WTC11 (cell line): ENCODE data around the gene C1QL4.
"Not testable (repeated sequence)": the region's sequence is repeated elsewhere in the genome, so short reads cannot be mapped to it uniquely, and the experiment has no call there.

Experiments
- FOXJ3 ChIP-seq: sonication (generic); formaldehyde crosslinking; IDR thresholded peaks from 2 replicates; pipeline ENCODE4 v1.9.0; 2021; ENCODE audit warnings: missing genetic modification reagents, mild to moderate bottlenecking, borderline replicate concordance
- MAX ChIP-seq: sonication (generic); formaldehyde crosslinking; IDR thresholded peaks from 2 replicates; pipeline ENCODE4 v1.8.0; 2022; ENCODE audit warnings: mild to moderate bottlenecking, missing genetic modification reagents
- NR3C1 ChIP-seq: sonication (generic); formaldehyde crosslinking; conservative IDR thresholded peaks from 2 replicates; pipeline ENCODE4 v1.8.1; 2023; ENCODE audit warnings: low read depth, mild to moderate bottlenecking, missing genetic modification reagents
- SMAD3 ChIP-seq: sonication (generic); formaldehyde crosslinking; IDR thresholded peaks from 2 replicates; pipeline ENCODE4 v1.8.0; 2022; ENCODE audit warnings: missing genetic modification reagents, mild to moderate bottlenecking, borderline replicate concordance
- USF2 ChIP-seq: sonication (generic); formaldehyde crosslinking; IDR thresholded peaks from 2 replicates; pipeline ENCODE4 v1.8.1; 2023; ENCODE audit warnings: mild to moderate bottlenecking, missing genetic modification reagents, moderate library complexity
- TF ChIP-seq, protein P1 (sequence below): sonication (generic); formaldehyde crosslinking; IDR thresholded peaks from 2 replicates; pipeline ENCODE4 v1.8.1; 2022; ENCODE audit warnings: mild to moderate bottlenecking, moderate library complexity, missing genetic modification reagents
- TF ChIP-seq, protein P2 (sequence below): fragments of 200-600 bp; IDR thresholded peaks from 2 replicates; pipeline ENCODE4 v1.8.0; 2022; ENCODE audit warnings: antibody characterized with exemption
- TF ChIP-seq, protein P3 (sequence below): sonication (generic); formaldehyde crosslinking; IDR thresholded peaks from 2 replicates; pipeline ENCODE4 v1.8.0; 2022; ENCODE audit warnings: missing genetic modification reagents

DNA sequence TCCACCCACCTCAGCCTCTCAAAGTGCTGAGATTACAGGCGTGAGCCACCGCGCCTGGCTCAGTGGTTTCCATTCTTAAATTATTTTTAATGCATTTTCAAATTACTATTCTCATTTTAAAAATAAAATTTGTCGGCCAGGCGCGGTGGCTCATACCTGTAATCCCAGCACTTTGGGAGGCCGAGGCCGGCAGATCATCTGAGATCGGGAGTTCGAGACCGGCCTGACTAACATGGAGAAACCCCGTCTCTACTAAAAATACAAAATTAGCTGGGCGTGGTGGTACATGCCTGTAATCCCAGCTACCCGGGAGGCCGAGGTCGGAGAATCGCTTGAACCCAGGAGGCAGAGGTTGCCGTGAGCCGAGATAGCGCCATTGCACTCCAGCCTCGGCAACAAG is 3.2 kb downstream of the C1QL4 start:
- TF ChIP-seq, protein P1, sequence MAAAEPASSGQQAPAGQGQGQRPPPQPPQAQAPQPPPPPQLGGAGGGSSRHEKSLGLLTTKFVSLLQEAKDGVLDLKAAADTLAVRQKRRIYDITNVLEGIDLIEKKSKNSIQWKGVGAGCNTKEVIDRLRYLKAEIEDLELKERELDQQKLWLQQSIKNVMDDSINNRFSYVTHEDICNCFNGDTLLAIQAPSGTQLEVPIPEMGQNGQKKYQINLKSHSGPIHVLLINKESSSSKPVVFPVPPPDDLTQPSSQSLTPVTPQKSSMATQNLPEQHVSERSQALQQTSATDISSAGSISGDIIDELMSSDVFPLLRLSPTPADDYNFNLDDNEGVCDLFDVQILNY (CRISPR knock-in tag), result not testable (repeated sequence)
- TF ChIP-seq NR3C1 (CRISPR knock-in tag); USF2; MAX (CRISPR knock-in tag); SMAD3 (CRISPR knock-in tag); FOXJ3 (CRISPR knock-in tag): not testable (repeated sequence)
- TF ChIP-seq, protein P2, sequence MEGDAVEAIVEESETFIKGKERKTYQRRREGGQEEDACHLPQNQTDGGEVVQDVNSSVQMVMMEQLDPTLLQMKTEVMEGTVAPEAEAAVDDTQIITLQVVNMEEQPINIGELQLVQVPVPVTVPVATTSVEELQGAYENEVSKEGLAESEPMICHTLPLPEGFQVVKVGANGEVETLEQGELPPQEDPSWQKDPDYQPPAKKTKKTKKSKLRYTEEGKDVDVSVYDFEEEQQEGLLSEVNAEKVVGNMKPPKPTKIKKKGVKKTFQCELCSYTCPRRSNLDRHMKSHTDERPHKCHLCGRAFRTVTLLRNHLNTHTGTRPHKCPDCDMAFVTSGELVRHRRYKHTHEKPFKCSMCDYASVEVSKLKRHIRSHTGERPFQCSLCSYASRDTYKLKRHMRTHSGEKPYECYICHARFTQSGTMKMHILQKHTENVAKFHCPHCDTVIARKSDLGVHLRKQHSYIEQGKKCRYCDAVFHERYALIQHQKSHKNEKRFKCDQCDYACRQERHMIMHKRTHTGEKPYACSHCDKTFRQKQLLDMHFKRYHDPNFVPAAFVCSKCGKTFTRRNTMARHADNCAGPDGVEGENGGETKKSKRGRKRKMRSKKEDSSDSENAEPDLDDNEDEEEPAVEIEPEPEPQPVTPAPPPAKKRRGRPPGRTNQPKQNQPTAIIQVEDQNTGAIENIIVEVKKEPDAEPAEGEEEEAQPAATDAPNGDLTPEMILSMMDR, result not testable (repeated sequence)
- TF ChIP-seq, protein P3, sequence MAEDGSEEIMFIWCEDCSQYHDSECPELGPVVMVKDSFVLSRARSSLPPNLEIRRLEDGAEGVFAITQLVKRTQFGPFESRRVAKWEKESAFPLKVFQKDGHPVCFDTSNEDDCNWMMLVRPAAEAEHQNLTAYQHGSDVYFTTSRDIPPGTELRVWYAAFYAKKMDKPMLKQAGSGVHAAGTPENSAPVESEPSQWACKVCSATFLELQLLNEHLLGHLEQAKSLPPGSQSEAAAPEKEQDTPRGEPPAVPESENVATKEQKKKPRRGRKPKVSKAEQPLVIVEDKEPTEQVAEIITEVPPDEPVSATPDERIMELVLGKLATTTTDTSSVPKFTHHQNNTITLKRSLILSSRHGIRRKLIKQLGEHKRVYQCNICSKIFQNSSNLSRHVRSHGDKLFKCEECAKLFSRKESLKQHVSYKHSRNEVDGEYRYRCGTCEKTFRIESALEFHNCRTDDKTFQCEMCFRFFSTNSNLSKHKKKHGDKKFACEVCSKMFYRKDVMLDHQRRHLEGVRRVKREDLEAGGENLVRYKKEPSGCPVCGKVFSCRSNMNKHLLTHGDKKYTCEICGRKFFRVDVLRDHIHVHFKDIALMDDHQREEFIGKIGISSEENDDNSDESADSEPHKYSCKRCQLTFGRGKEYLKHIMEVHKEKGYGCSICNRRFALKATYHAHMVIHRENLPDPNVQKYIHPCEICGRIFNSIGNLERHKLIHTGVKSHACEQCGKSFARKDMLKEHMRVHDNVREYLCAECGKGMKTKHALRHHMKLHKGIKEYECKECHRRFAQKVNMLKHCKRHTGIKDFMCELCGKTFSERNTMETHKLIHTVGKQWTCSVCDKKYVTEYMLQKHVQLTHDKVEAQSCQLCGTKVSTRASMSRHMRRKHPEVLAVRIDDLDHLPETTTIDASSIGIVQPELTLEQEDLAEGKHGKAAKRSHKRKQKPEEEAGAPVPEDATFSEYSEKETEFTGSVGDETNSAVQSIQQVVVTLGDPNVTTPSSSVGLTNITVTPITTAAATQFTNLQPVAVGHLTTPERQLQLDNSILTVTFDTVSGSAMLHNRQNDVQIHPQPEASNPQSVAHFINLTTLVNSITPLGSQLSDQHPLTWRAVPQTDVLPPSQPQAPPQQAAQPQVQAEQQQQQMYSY (CRISPR knock-in tag), result not testable (repeated sequence)
